ENCODE data around the gene EIF3B. TPM values are rescaled to one million over a fixed set of nuclear protein-coding genes. Genes with fewer than 3 reads are reported as not detected.
"Not testable (repeated sequence)": the region's sequence is repeated elsewhere in the genome, so short reads cannot be mapped to it uniquely, and the experiment has no call there.

The EIF3B gene
- total RNA-seq (2021; fragmentation: NEBNext Ultra II Directional; extraction: Animal tissue kit (Norgen Biotek cat#: 25700)), result 100 to 1,000 TPM; 175 to 207 (median 180) TPM
- long read RNA-seq, partial matches to known transcripts, result 25 of 29 reads
- long read RNA-seq, other reads (novel, unspliced or antisense), result 4 of 29 reads

DNA sequence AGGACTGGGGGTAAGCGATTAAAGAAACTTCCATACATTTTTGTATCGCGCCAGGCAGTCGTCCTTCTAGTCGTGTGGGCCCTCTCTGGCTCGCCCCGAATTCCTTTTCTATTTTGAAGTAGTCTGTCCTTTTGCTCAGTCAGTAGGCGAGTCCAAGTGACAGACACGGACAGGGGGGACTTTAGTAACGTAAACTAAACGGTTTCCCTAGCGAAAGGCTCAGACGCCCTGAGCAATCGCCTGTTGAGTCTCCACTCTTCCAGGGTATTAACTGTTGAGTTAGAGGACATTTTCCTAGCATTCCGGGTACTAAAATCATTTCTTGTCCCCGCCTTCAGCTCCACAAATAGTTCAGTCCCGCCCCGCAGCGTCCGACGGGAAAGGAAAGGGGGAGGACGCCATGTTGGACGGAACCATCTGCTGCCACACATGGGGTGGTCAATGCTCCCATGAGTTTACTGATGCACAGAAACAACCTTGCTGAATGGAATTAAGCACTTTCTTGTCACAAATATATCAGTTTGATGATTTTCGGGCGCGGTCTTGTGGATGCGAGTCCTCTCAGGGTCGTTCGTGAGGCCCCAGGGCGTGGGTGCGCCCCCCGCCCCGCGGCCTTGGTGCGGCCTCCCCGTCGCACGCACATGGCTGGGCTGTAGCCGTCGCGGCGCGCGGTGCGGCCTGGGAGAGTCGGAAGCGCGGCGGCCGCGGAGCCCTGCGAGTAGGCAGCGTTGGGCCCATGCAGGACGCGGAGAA lies at the start of gene EIF3B:
Gene EIF3B (plus strand): TSS at position 642 of the 753 bp plus-strand sequence. CDS start 95 bp downstream, at position 737.
- DNase-seq, result peak; percentile 90
- Mint-ChIP-seq H3K36me3 (ENCODE audit: low read depth) (peaks cover 23% of the 10 kb centered on the region), H3K27me3 (ENCODE audit: insufficient read depth) (peaks cover 2% of the 10 kb centered on the region; the same call in 1 of the 2 replicates), H3K9me3 (no peaks in the 10 kb centered on the region), H3K4me1 (ENCODE audit: low read depth) (peaks cover 18% of the 10 kb centered on the region), H3K27ac (peak within 1 kb of the TSS; percentile 100), H3K4me3 (peak within 1 kb of the TSS; percentile 97)
- TF ChIP-seq, protein P1, sequence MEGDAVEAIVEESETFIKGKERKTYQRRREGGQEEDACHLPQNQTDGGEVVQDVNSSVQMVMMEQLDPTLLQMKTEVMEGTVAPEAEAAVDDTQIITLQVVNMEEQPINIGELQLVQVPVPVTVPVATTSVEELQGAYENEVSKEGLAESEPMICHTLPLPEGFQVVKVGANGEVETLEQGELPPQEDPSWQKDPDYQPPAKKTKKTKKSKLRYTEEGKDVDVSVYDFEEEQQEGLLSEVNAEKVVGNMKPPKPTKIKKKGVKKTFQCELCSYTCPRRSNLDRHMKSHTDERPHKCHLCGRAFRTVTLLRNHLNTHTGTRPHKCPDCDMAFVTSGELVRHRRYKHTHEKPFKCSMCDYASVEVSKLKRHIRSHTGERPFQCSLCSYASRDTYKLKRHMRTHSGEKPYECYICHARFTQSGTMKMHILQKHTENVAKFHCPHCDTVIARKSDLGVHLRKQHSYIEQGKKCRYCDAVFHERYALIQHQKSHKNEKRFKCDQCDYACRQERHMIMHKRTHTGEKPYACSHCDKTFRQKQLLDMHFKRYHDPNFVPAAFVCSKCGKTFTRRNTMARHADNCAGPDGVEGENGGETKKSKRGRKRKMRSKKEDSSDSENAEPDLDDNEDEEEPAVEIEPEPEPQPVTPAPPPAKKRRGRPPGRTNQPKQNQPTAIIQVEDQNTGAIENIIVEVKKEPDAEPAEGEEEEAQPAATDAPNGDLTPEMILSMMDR (IDR thresholded peaks at IDR 0.05), result no peak; the same call in 1 of the 2 replicates

DNA sequence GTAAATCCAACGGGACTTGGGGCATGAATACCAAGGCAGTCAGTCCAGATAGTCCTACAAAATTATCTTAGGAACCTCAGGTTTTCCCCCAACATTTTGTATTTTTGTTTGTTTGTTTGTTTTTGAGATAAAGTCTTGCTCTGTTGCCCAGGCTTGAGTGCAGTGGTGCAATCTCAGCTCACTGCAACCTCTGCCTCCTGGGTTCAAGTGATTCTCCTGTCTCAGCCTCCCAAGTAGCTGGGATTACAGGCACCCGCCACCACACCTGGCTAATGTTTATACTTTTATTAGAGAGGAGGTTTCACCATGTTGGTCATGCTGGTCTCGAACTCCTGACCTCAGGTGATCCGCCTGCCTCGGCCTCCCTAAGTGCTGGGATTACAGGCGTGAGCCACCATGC lies 49.4 kb upstream of the EIF3B start:
- DNase-seq; H3K4me3 Mint-ChIP-seq; H3K27ac Mint-ChIP-seq; H3K36me3 Mint-ChIP-seq (ENCODE audit: low read depth); H3K9me3 Mint-ChIP-seq; H3K27me3 Mint-ChIP-seq (ENCODE audit: insufficient read depth): not testable (repeated sequence)
- H3K4me1 Mint-ChIP-seq (ENCODE audit: low read depth), result peaks cover 47% of the 10 kb centered on the region

DNA sequence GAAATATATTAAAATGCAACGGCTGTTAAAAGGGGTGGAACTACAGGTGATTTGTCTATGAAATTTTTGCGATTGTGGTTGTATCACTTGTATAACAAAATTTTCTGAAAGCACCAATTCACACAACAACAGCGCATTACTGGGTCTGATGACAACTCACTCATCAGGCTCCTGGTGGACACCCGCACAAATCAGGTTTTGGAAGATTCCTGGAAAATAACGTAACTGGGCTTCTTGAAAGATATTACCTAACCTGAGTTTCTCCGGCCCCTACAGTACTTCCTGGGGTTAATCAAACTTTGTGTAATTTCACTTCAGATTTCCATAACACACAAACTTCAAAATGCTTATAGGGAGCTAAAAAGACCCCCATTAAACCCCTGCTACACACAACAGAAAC lies 47.9 kb upstream of the EIF3B start:
- Mint-ChIP-seq H3K36me3 (ENCODE audit: low read depth) (0 out of 2 replicates have a peak, but pooled peaks cover 1% of the 10 kb centered on the region), H3K27me3 (ENCODE audit: insufficient read depth) (no peaks in the 10 kb centered on the region), H3K9me3 (no peaks in the 10 kb centered on the region), H3K27ac (no peak overlapping the region), H3K4me1 (ENCODE audit: low read depth) (peaks cover 41% of the 10 kb centered on the region), H3K4me3 (no peak overlapping the region)
- DNase-seq, result no peak
- TF ChIP-seq, protein P1 (IDR thresholded peaks at IDR 0.05), result no peak

DNA sequence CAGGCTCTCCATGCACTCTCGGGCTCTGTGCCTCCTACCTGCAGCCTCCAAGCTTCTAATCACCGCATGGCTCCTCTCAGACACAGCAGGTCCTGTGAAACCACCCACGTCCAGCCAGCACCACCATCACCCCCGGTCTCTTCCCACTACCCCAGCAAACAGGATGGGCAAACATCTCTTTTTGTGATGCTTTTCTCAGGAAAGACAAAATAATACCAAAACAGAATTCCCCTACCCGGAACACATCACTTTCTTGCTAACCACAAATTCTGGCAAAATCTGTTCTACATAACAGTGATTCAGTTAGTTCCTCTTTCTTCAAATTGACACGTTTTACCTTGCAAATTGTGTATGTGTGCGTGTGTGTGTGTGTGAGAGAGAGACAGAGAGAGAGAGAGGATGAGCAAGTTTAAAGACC lies 46.9 kb upstream of the EIF3B start:
- Mint-ChIP-seq H3K27ac (no peak overlapping the region), H3K27me3 (ENCODE audit: insufficient read depth) (no peaks in the 10 kb centered on the region), H3K36me3 (ENCODE audit: low read depth) (peaks cover 5% of the 10 kb centered on the region; the same call in 1 of the 2 replicates), H3K4me3 (no peak overlapping the region), H3K4me1 (ENCODE audit: low read depth) (peaks cover 49% of the 10 kb centered on the region), H3K9me3 (no peaks in the 10 kb centered on the region)
- DNase-seq, result no peak
- TF ChIP-seq, protein P1 (IDR thresholded peaks at IDR 0.05), result no peak

DNA sequence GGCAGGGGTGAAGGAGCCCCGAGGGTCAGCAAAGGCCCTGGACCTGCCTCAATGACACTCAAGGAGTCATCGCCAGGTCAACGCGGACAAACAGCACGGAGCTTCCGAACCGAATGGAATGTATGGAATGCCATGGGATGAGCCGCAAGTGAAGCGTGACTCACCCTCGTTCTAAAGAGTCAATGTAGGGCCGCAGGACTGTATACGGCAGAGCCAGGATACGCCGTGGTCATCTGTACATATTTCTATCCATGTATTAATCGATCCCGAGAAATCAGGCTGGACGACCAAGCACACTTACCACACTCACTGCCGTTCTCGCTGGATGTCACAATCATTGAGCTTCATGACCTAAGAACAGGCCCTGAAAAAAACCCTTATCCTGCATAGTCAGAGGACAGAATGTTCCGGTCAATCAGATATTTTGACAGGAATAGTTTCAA lies 44.7 kb upstream of the EIF3B start:
- peaks cover 5% of the 10 kb centered on the region; the same call in 1 of the 2 replicates for H3K36me3 Mint-ChIP-seq (ENCODE audit: low read depth)
- no peaks in the 10 kb centered on the region for H3K27me3 Mint-ChIP-seq (ENCODE audit: insufficient read depth)
- peak overlapping the region; percentile 69 for H3K4me3 Mint-ChIP-seq
- DNase-seq, result peak; percentile 62
- peak overlapping the region; percentile 79 for H3K27ac Mint-ChIP-seq
- TF ChIP-seq, protein P1 (IDR thresholded peaks at IDR 0.05), result no peak
- H3K9me3 Mint-ChIP-seq, result no peaks in the 10 kb centered on the region
- H3K4me1 Mint-ChIP-seq (ENCODE audit: low read depth), result peaks cover 46% of the 10 kb centered on the region

All from HFFc6 (cell line).